ENCODE results near the gene ZBTB2.

- TF ChIP-seq CTCF (IDR thresholded peaks at IDR 0.05; ENCODE audit: low read depth, low read length) (no peak), EZH2phosphoT487 (IDR thresholded peaks at IDR 0.05; ENCODE audit: low read depth) (no peak)
These were observed 17.5 kb upstream of the ZBTB2 start for GRCh38 chr6:151408858-151409257.

Data from OCI-LY3 (cell line).